Muscle of back (tissue), 10 donors: ENCODE measurements around the gene PER2. TPM values are rescaled to one million over a fixed set of nuclear protein-coding genes. Genes with fewer than 3 reads are reported as not detected.

Experiments
- polyA plus RNA-seq, 10 donors: library from polyadenylated mRNA; unstranded; fragments of 120-200 nt; gene quantifications; one replicate each; pipeline ENCODE4 v1.2.1, GENCODE V29; 2013; ENCODE audit not compliant: insufficient read length in 10 of 10

The PER2 gene
- polyA plus RNA-seq, 10 donors: 3.0 to 6.2 (median 4.5) TPM

Other genes starting within 250 kb of the PER2 start
- gene SCLY, start 227.6 kb downstream of the PER2 start, polyA plus RNA-seq: 10 to 100 TPM in 2 of 10 donors, 1 to 10 TPM in 8; 7.8 to 12.0 (median 9.4) TPM
- 1 to 10 TPM in 6 of 10 donors, under 1 TPM in 4; 0.30 to 2.2 (median 1.1) TPM for gene ESPNL, start 188.3 kb downstream of the PER2 start, polyA plus RNA-seq
- 10 to 100 TPM in 9 of 10 donors, 1 to 10 TPM in 1; 6.7 to 21.4 (median 15.4) TPM for gene KLHL30, start 149.9 kb downstream of the PER2 start, polyA plus RNA-seq
- 10 to 100 TPM in 7 of 10 donors, 1 to 10 TPM in 3; 3.6 to 31.6 (median 15.8) TPM for gene ERFE, start 129.6 kb downstream of the PER2 start, polyA plus RNA-seq
- gene ILKAP, start 84.9 kb downstream of the PER2 start, polyA plus RNA-seq: 10 to 100 TPM; 27.6 to 45.1 (median 31.7) TPM
- 10 to 100 TPM; 11.3 to 19.6 (median 13.8) TPM for gene HES6, start 48.6 kb downstream of the PER2 start, polyA plus RNA-seq
- gene TRAF3IP1, start 31.9 kb upstream of the PER2 start, polyA plus RNA-seq: 10 to 100 TPM in 1 of 10 donors, 1 to 10 TPM in 9; 5.5 to 11.7 (median 8.3) TPM
- 10 to 100 TPM; 35.9 to 49.1 (median 42.3) TPM for gene ASB1, start 138.3 kb upstream of the PER2 start, polyA plus RNA-seq